HCT116 (cell line): ENCODE measurements around the gene ATP12A. TPM values are rescaled to one million over a fixed set of nuclear protein-coding genes. Genes with fewer than 3 reads are reported as not detected.

Experiments used
- ATAC-seq: fragments of 200-7000 bp; cut with Tn5 transposase; 2 replicates; pipeline ENCODE4 v1.9.1; 2020; ENCODE audit warnings: mild to moderate bottlenecking, moderate library complexity
- BruUV-seq: library from RNA; stranded (reverse); fragments of 400-500 nt; replicated peaks from 2 replicates; lab custom pipeline; 2021; lab: Mats Ljungman, UMichigan
- CTCF ChIA-PET: fragments of 300-600 bp; sonication (Branson Sonifier 250); formaldehyde crosslinking; loops from one replicate; lab custom pipeline; 2021; ENCODE audit warnings: antibody characterized with exemption; lab: Charles Lee
- POLR2A ChIA-PET: fragments of 300-600, 350-600 bp; sonication (Branson Sonifier 250); formaldehyde crosslinking; loops from one replicate; lab custom pipeline; 2021; ENCODE audit warnings: antibody characterized with exemption; lab: Charles Lee
- RAD21 ChIA-PET, 2 experiments: fragments of 300-600 bp; sonication (Branson Sonifier 250); formaldehyde crosslinking; loops; one replicate each; lab custom pipeline; 2023; ENCODE audit warnings: low total read pairs in 2 of 2; ENCODE audit not compliant: uncharacterized antibody in 2 of 2, unreplicated experiment in 2 of 2, low non-redundant PET in 1 of 2; lab: Charles Lee
- DNase-seq: peaks from one replicate; pipeline ENCODE4 v3.0.0-alpha.2; 2010; ENCODE audit warnings: low read depth, low spot score
- H2AFZ ChIP-seq: fragments of 200-600 bp; shearing (Covaris generic), sonication (generic); 2 replicates; pipeline ENCODE4 v1.6.1; 2017; ENCODE audit warnings: low read depth, mixed run types, mixed read lengths, antibody characterized with exemption, low read length; ENCODE audit not compliant: poor library complexity, severe bottlenecking
- H3K27ac ChIP-seq: 2 replicates; pipeline ENCODE4 v1.5.1; 2012; ENCODE audit warnings: low read depth, low read length
- H3K27me3 ChIP-seq: fragments of 200-600 bp; sonication (generic); 2 replicates; pipeline ENCODE4 v1.6.1; 2016; ENCODE audit warnings: mixed run types, low read length, mixed read lengths; ENCODE audit not compliant: insufficient read depth
- H3K36me3 ChIP-seq, 2 experiments: fragments of 200-500 bp in 1 of 2; fragments of 200-600 bp in 1 of 2; sonication (Bioruptor generic) in 1 of 2; sonication (generic) in 1 of 2; 2 replicates each; pipeline versions ENCODE4 v1.5.1 to v1.6.1; 2014 to 2016; ENCODE audit warnings: low read length in 2 of 2, inconsistent platforms in 1 of 2, mixed read lengths in 1 of 2, mixed run types in 1 of 2; ENCODE audit not compliant: insufficient read depth in 2 of 2, control insufficient read depth in 1 of 2
- H3K4me1 ChIP-seq, 2 experiments: fragments of 200-600 bp in 1 of 2; sonication (generic) in 1 of 2; 2 replicates each; pipeline versions ENCODE4 v1.5.1 to v1.6.1; 2012 to 2017; ENCODE audit warnings: low read length in 2 of 2, inconsistent platforms in 1 of 2, mild to moderate bottlenecking in 1 of 2, mixed read lengths in 1 of 2, mixed run types in 1 of 2, moderate library complexity in 1 of 2; ENCODE audit not compliant: insufficient read depth in 2 of 2, control insufficient read depth in 1 of 2
- H3K4me2 ChIP-seq: fragments of 200-600 bp; sonication (generic); 2 replicates; pipeline ENCODE4 v1.6.1; 2017; ENCODE audit warnings: mixed run types, low read length, mixed read lengths
- H3K4me3 ChIP-seq, 2 experiments: fragments of 200-600 bp in 1 of 2; sonication (generic) in 1 of 2; replicated peaks in 1 of 2; 2 replicates each; pipeline ENCODE4 v1.5.1; 2011 to 2016; ENCODE audit warnings: low read length in 2 of 2, control low read depth in 1 of 2, low read depth in 1 of 2, mild to moderate bottlenecking in 1 of 2, mixed read lengths in 1 of 2, mixed run types in 1 of 2
- H3K79me2 ChIP-seq: fragments of 200-600 bp; sonication (generic); 2 replicates; pipeline ENCODE4 v1.6.1; 2017; ENCODE audit warnings: mild to moderate bottlenecking, mixed run types, low read length, moderate library complexity, mixed read lengths; ENCODE audit not compliant: insufficient read depth
- H3K9ac ChIP-seq: fragments of 200-600 bp; sonication (generic); 2 replicates; pipeline ENCODE4 v1.6.1; 2016; ENCODE audit warnings: low read length, mixed read lengths
- H3K9me2 ChIP-seq: fragments of 200-600 bp; sonication (generic), shearing (Covaris generic); 2 replicates; pipeline ENCODE4 v1.6.1; 2017; ENCODE audit warnings: mixed run types, mild to moderate bottlenecking, moderate library complexity; ENCODE audit not compliant: insufficient read depth
- H3K9me3 ChIP-seq, 2 experiments: fragments of 200-500 bp in 1 of 2; fragments of 200-600 bp in 1 of 2; sonication (Bioruptor generic) in 1 of 2; sonication (generic) in 1 of 2; 2 replicates each; pipeline ENCODE4 v1.6.1; 2014 to 2017; ENCODE audit warnings: low read length in 2 of 2, mixed read lengths in 2 of 2, inconsistent platforms in 1 of 2, low read depth in 1 of 2, mild to moderate bottlenecking in 1 of 2, mixed run types in 1 of 2, moderate library complexity in 1 of 2; ENCODE audit not compliant: control insufficient read depth in 1 of 2, insufficient read depth in 1 of 2
- H4K20me1 ChIP-seq: fragments of 200-600 bp; sonication (generic), shearing (Covaris generic); 2 replicates; pipeline ENCODE4 v1.6.1; 2017; ENCODE audit warnings: mixed run types, mild to moderate bottlenecking, moderate library complexity; ENCODE audit not compliant: insufficient read depth
- ATF3 ChIP-seq: IDR thresholded peaks from 2 replicates; pipeline ENCODE4 v1.6.1; 2012
- CBX3 ChIP-seq: IDR thresholded peaks from 2 replicates; pipeline ENCODE4 v1.6.1; 2012; ENCODE audit warnings: low read depth
- CEBPB ChIP-seq: IDR thresholded peaks from 2 replicates; pipeline ENCODE4 v1.6.1; 2012; ENCODE audit warnings: low read depth
- EGR1 ChIP-seq: IDR thresholded peaks from 2 replicates; pipeline ENCODE4 v1.6.1; 2012; ENCODE audit warnings: low read depth
- EZH2 ChIP-seq: fragments of 200-600 bp; sonication (generic); IDR thresholded peaks from 2 replicates; pipeline ENCODE4 v1.6.1; 2017; ENCODE audit warnings: antibody characterized with exemption, mixed run types
- FOSL1 ChIP-seq: IDR thresholded peaks from 2 replicates; pipeline ENCODE4 v1.6.1; 2012; ENCODE audit warnings: low read depth
- JUND ChIP-seq: IDR thresholded peaks from 2 replicates; pipeline ENCODE4 v1.6.1; 2012
- POLR2A ChIP-seq: IDR thresholded peaks from 2 replicates; pipeline ENCODE4 v1.7.0; 2011; ENCODE audit warnings: borderline replicate concordance; ENCODE audit not compliant: insufficient read depth, insufficient read length; ENCODE audit errors: extremely low read depth
- RAD21 ChIP-seq: IDR thresholded peaks from 2 replicates; pipeline ENCODE4 v1.6.1; 2012; ENCODE audit warnings: low read depth, mild to moderate bottlenecking
- SIN3A ChIP-seq: IDR thresholded peaks from 2 replicates; pipeline ENCODE4 v1.6.1; 2012; ENCODE audit warnings: low read depth
- TCF7L2 ChIP-seq: IDR thresholded peaks from 2 replicates; pipeline ENCODE4 v1.7.0; 2011; ENCODE audit warnings: borderline replicate concordance, inconsistent platforms; ENCODE audit not compliant: insufficient read depth, insufficient read length; ENCODE audit errors: extremely low read depth
- ZBTB33 ChIP-seq: IDR thresholded peaks from 2 replicates; pipeline ENCODE4 v1.6.1; 2011; ENCODE audit warnings: mild to moderate bottlenecking, low read length, moderate library complexity; ENCODE audit not compliant: insufficient replicate concordance; ENCODE audit errors: extremely low read depth
- ZFX ChIP-seq: fragments of 450-650 bp; IDR thresholded peaks from 2 replicates; pipeline ENCODE4 v1.6.1; 2017
- intact Hi-C: fragments of 100-400 bp; cut with micrococcal nuclease; formaldehyde crosslinking; loops from 2 replicates; pipeline ENCODE4 v1.10.0; 2022
- total RNA-seq: library from RNA; stranded (reverse); gene quantifications from one replicate; pipeline ENCODE4 v1.2.1, GENCODE V29; 2021; ENCODE audit not compliant: unreplicated experiment

The ATP12A gene
- total RNA-seq, 1 experiment from 2014 or later = 0.30 TPM

- Histone ChIP-seq H3K9me3 (no peaks in the 10 kb centered on the region), H3K9ac (no peak overlapping the region), H3K27ac (no peak overlapping the region), H3K27me3 (no peaks in the 10 kb centered on the region), H3K4me3 (no peak overlapping the region), H3K4me2 (no peak overlapping the region), H3K36me3 (no peaks in the 10 kb centered on the region), H3K9me2 (no peaks in the 10 kb centered on the region), H3K4me1 (peaks cover 0 to 11% of the 10 kb centered on the region in 2 experiments; a peak in 2 of 4 replicates), H3K79me2 (no peaks in the 10 kb centered on the region), H4K20me1 (no peaks in the 10 kb centered on the region), H2AFZ (no peak overlapping the region)
- RAD21 ChIA-PET = no interaction called here
- CTCF ChIA-PET = no interaction called here
- ATAC-seq (no peak), DNase-seq (no peak)
- POLR2A ChIA-PET = no interaction called here
- intact Hi-C loops = no loop called here
- BruUV-seq = no TSS peak
- TF ChIP-seq EZH2 (no peak), ZFX (no peak), POLR2A (no peak), CEBPB (no peak), TCF7L2 (no peak), CBX3 (no peak), JUND (no peak), SIN3A (no peak), ATF3 (no peak), ZBTB33 (no peak), EGR1 (no peak), FOSL1 (no peak), RAD21 (no peak)
Observed at GRCh38 chr13:24663089-24663395, 17.2 kb upstream of the ATP12A start.
